ENCODE measurements around the gene UBL4B. TPM values are rescaled to one million over a fixed set of nuclear protein-coding genes. Genes with fewer than 3 reads are reported as not detected.

The UBL4B gene
- total and polyA plus RNA-seq, 10 donors, result not detected

- peaks cover 7 to 37% (median 19%) of the 10 kb centered on the region in 6 donors for H3K4me1 ChIP-seq
- 43 to 72% (median 58%) methylated on average over 2 of the region's 2 CpGs for WGBS, 5 donors
- no peak overlapping the region for H3K4me3 ChIP-seq
- no peak overlapping the region for H3K27ac ChIP-seq
- no peaks in the 10 kb centered on the region for H3K36me3 ChIP-seq
- no peaks in the 10 kb centered on the region for H3K9me3 ChIP-seq
- intact Hi-C loops (cut with DNase I; ENCODE audit: low total_unique reads), result no loop called here
- no peak for TF ChIP-seq POLR2AphosphoS5 (IDR thresholded peaks at IDR 0.05)
- no peak for TF ChIP-seq POLR2A (IDR thresholded peaks at IDR 0.05)
- no peak for TF ChIP-seq CTCF (IDR thresholded peaks at IDR 0.05 in 8 of 11, conservative IDR thresholded peaks at IDR 0.05 in 3 of 11)
- H3K27me3 ChIP-seq (replicated peaks in 1 of 7), result peaks cover 0 to 4% (median 0%) of the 10 kb centered on the region in 7 donors
- no peak for DNase-seq
Measured at GRCh38 chr1:110091381-110091780, 20.9 kb upstream of the UBL4B start.

- H3K36me3 ChIP-seq, result no peaks in the 10 kb centered on the region
- peaks cover 0 to 4% (median 0%) of the 10 kb centered on the region in 7 donors for H3K27me3 ChIP-seq (replicated peaks in 1 of 7)
- 72 to 84% (median 76%) methylated on average over 3 of the region's 3 CpGs for WGBS, 5 donors
- no peaks in the 10 kb centered on the region for H3K9me3 ChIP-seq
- intact Hi-C loops (cut with DNase I; ENCODE audit: low total_unique reads), result no loop called here
- H3K27ac ChIP-seq, result no peak overlapping the region
- DNase-seq, result no peak
- peaks cover 7 to 37% (median 19%) of the 10 kb centered on the region in 6 donors for H3K4me1 ChIP-seq
- no peak overlapping the region for H3K4me3 ChIP-seq
- TF ChIP-seq CTCF (IDR thresholded peaks at IDR 0.05 in 8 of 11, conservative IDR thresholded peaks at IDR 0.05 in 3 of 11) (no peak), POLR2A (IDR thresholded peaks at IDR 0.05) (no peak), POLR2AphosphoS5 (IDR thresholded peaks at IDR 0.05) (no peak)
Measured at GRCh38 chr1:110091791-110092190, 20.5 kb upstream of the UBL4B start.

GRCh38 chr1:110092991-110093390 is 19.3 kb upstream of the UBL4B start:
- peaks cover 0 to 4% (median 0%) of the 10 kb centered on the region in 7 donors for H3K27me3 ChIP-seq (replicated peaks in 1 of 7)
- intact Hi-C loops (cut with DNase I; ENCODE audit: low total_unique reads), result no loop called here
- TF ChIP-seq POLR2AphosphoS5 (IDR thresholded peaks at IDR 0.05), result no peak
- TF ChIP-seq POLR2A (IDR thresholded peaks at IDR 0.05), result no peak
- TF ChIP-seq CTCF (IDR thresholded peaks at IDR 0.05 in 8 of 11, conservative IDR thresholded peaks at IDR 0.05 in 3 of 11), result no peak
- no peak overlapping the region for H3K27ac ChIP-seq
- 92 to 98% (median 96%) methylated on average over 2 of the region's 2 CpGs for WGBS, 5 donors
- no peaks in the 10 kb centered on the region for H3K9me3 ChIP-seq
- H3K4me3 ChIP-seq, result no peak overlapping the region
- DNase-seq, result no peak
- H3K4me1 ChIP-seq, result peaks cover 7 to 43% (median 18%) of the 10 kb centered on the region in 6 donors
- no peaks in the 10 kb centered on the region for H3K36me3 ChIP-seq

- intact Hi-C loops (cut with DNase I; ENCODE audit: low total_unique reads), result no loop called here
- H3K27me3 ChIP-seq (replicated peaks in 1 of 7), result no peaks in the 10 kb centered on the region
- no peaks in the 10 kb centered on the region for H3K9me3 ChIP-seq
- H3K27ac ChIP-seq, result no peak overlapping the region
- no peak for TF ChIP-seq POLR2A (IDR thresholded peaks at IDR 0.05)
- TF ChIP-seq CTCF (IDR thresholded peaks at IDR 0.05 in 8 of 11, conservative IDR thresholded peaks at IDR 0.05 in 3 of 11), result no peak
- TF ChIP-seq POLR2AphosphoS5 (IDR thresholded peaks at IDR 0.05), result no peak
- WGBS, 5 donors, result 63 to 75% (median 70%) methylated on average over 7 of the region's 7 CpGs
- no peak for DNase-seq
- no peaks in the 10 kb centered on the region for H3K36me3 ChIP-seq
- H3K4me1 ChIP-seq, result peaks cover 0 to 29% (median 2%) of the 10 kb centered on the region in 6 donors
- H3K4me3 ChIP-seq, result no peak overlapping the region
Measured at GRCh38 chr1:110094931-110095654, 17.1 kb upstream of the UBL4B start.

Measured in spleen (tissue), 11 donors.